ENCODE data around the gene GYS1.
A peak's percentile ranks its signal among the peaks of the same experiment; 100 is the strongest.

GYS1 gene

GRCh38 chr19:48982280-48982679 lies 10.8 kb downstream of the GYS1 start:
- Mint-ChIP-seq H3K27me3 (no peaks in the 10 kb centered on the region), H3K27ac (peak overlapping the region; percentile 38), H3K9me3 (peaks cover 2% of the 10 kb centered on the region), H3K4me1 (peaks cover 26% of the 10 kb centered on the region), H3K36me3 (peaks cover 58% of the 10 kb centered on the region), H3K4me3 (no peak overlapping the region)
- no peak for ATAC-seq

- Mint-ChIP-seq H3K27me3 (no peaks in the 10 kb centered on the region), H3K36me3 (peaks cover 50% of the 10 kb centered on the region), H3K27ac (no peak overlapping the region), H3K4me1 (peaks cover 26% of the 10 kb centered on the region), H3K9me3 (peaks cover 5% of the 10 kb centered on the region), H3K4me3 (no peak overlapping the region)
- ATAC-seq = no peak
Measured at GRCh38 chr19:48977061-48977460, 16.0 kb downstream of the GYS1 start.

- Mint-ChIP-seq H3K27ac (no peak overlapping the region), H3K27me3 (no peaks in the 10 kb centered on the region), H3K4me3 (no peak overlapping the region), H3K36me3 (peaks cover 43% of the 10 kb centered on the region), H3K4me1 (peaks cover 20% of the 10 kb centered on the region), H3K9me3 (peaks cover 5% of the 10 kb centered on the region)
- peak; percentile 52 for ATAC-seq
Measured at GRCh38 chr19:48975947-48976847, 16.9 kb downstream of the GYS1 start.

- H3K4me3 Mint-ChIP-seq = no peak overlapping the region
- ATAC-seq = peak; percentile 77
- no peaks in the 10 kb centered on the region for H3K9me3 Mint-ChIP-seq
- no peak overlapping the region for H3K27ac Mint-ChIP-seq
- H3K36me3 Mint-ChIP-seq = peaks cover 50% of the 10 kb centered on the region
- H3K4me1 Mint-ChIP-seq = peaks cover 36% of the 10 kb centered on the region
- no peaks in the 10 kb centered on the region for H3K27me3 Mint-ChIP-seq
Measured at GRCh38 chr19:48970923-48971395, 22.1 kb downstream of the GYS1 start.

GRCh38 chr19:48970139-48970766 lies 22.9 kb downstream of the GYS1 start:
- Mint-ChIP-seq H3K36me3 (peaks cover 58% of the 10 kb centered on the region), H3K9me3 (no peaks in the 10 kb centered on the region), H3K27ac (no peak overlapping the region), H3K27me3 (no peaks in the 10 kb centered on the region), H3K4me3 (no peak overlapping the region), H3K4me1 (peaks cover 41% of the 10 kb centered on the region)
- ATAC-seq = no peak

- Mint-ChIP-seq H3K27me3 (no peaks in the 10 kb centered on the region), H3K4me1 (peaks cover 49% of the 10 kb centered on the region), H3K27ac (no peak overlapping the region), H3K9me3 (no peaks in the 10 kb centered on the region), H3K4me3 (no peak overlapping the region), H3K36me3 (peaks cover 57% of the 10 kb centered on the region)
- ATAC-seq = no peak
Measured at GRCh38 chr19:48969276-48970138, 23.6 kb downstream of the GYS1 start.

- H3K27ac Mint-ChIP-seq = peak overlapping the region; percentile 100
- peaks cover 56% of the 10 kb centered on the region for H3K4me1 Mint-ChIP-seq
- no peak overlapping the region for H3K4me3 Mint-ChIP-seq
- H3K27me3 Mint-ChIP-seq = no peaks in the 10 kb centered on the region
- H3K36me3 Mint-ChIP-seq = peaks cover 50% of the 10 kb centered on the region
- no peaks in the 10 kb centered on the region for H3K9me3 Mint-ChIP-seq
- no peak for ATAC-seq
Measured at GRCh38 chr19:48968813-48969218, 24.3 kb downstream of the GYS1 start.

- Mint-ChIP-seq H3K27ac (peak overlapping the region; percentile 100), H3K4me1 (peaks cover 62% of the 10 kb centered on the region), H3K4me3 (no peak overlapping the region), H3K9me3 (no peaks in the 10 kb centered on the region), H3K36me3 (peaks cover 49% of the 10 kb centered on the region), H3K27me3 (no peaks in the 10 kb centered on the region)
- ATAC-seq = no peak
Measured at GRCh38 chr19:48968179-48968661, 24.9 kb downstream of the GYS1 start.

- peak overlapping the region; percentile 100 for H3K27ac Mint-ChIP-seq
- H3K36me3 Mint-ChIP-seq = peaks cover 43% of the 10 kb centered on the region
- H3K27me3 Mint-ChIP-seq = no peaks in the 10 kb centered on the region
- peaks cover 68% of the 10 kb centered on the region for H3K4me1 Mint-ChIP-seq
- peak overlapping the region; percentile 100 for H3K4me3 Mint-ChIP-seq
- ATAC-seq = no peak
- no peaks in the 10 kb centered on the region for H3K9me3 Mint-ChIP-seq
Measured at GRCh38 chr19:48967346-48968178, 25.5 kb downstream of the GYS1 start.

GRCh38 chr19:48966541-48967345 lies 26.4 kb downstream of the GYS1 start:
- H3K36me3 Mint-ChIP-seq = peaks cover 46% of the 10 kb centered on the region
- H3K9me3 Mint-ChIP-seq = no peaks in the 10 kb centered on the region
- peaks cover 77% of the 10 kb centered on the region for H3K4me1 Mint-ChIP-seq
- no peak for ATAC-seq
- peak overlapping the region; percentile 100 for H3K27ac Mint-ChIP-seq
- H3K4me3 Mint-ChIP-seq = peak overlapping the region; percentile 100
- no peaks in the 10 kb centered on the region for H3K27me3 Mint-ChIP-seq

- no peaks in the 10 kb centered on the region for H3K9me3 Mint-ChIP-seq
- H3K36me3 Mint-ChIP-seq = peaks cover 54% of the 10 kb centered on the region
- H3K4me1 Mint-ChIP-seq = peaks cover 80% of the 10 kb centered on the region
- peak overlapping the region; percentile 100 for H3K4me3 Mint-ChIP-seq
- ATAC-seq = peak; percentile 60
- peak overlapping the region; percentile 100 for H3K27ac Mint-ChIP-seq
- no peaks in the 10 kb centered on the region for H3K27me3 Mint-ChIP-seq
Measured at GRCh38 chr19:48965806-48966540, 27.1 kb downstream of the GYS1 start.

GRCh38 chr19:48965040-48965805 lies 27.9 kb downstream of the GYS1 start, which contains the start of gene FTL:
TSS of gene FTL (plus strand) at chr19:48965309. CDS start at chr19:48965508, 199 bp downstream.
- H3K4me1 Mint-ChIP-seq = peaks cover 76% of the 10 kb centered on the region

More at GRCh38 chr19:48965040-48965805, 27.9 kb downstream of the GYS1 start, which contains the start of gene FTL:
- Mint-ChIP-seq H3K4me3 (peak within 1 kb of the TSS; percentile 100), H3K27ac (peak within 1 kb of the TSS; percentile 100), H3K27me3 (no peaks in the 10 kb centered on the region), H3K36me3 (peaks cover 57% of the 10 kb centered on the region), H3K9me3 (no peaks in the 10 kb centered on the region)
- ATAC-seq = peak; percentile 90

Data from stimulated activated memory B cell treated with anti-CD40 and anti-IgM and Interleukin-4, amounts not matched to agents 10 μg/mL and 1 μg/mL and 100 μg/mL, for 72 hours (primary cell).